ENCODE results near the gene PSEN1.

DNA sequence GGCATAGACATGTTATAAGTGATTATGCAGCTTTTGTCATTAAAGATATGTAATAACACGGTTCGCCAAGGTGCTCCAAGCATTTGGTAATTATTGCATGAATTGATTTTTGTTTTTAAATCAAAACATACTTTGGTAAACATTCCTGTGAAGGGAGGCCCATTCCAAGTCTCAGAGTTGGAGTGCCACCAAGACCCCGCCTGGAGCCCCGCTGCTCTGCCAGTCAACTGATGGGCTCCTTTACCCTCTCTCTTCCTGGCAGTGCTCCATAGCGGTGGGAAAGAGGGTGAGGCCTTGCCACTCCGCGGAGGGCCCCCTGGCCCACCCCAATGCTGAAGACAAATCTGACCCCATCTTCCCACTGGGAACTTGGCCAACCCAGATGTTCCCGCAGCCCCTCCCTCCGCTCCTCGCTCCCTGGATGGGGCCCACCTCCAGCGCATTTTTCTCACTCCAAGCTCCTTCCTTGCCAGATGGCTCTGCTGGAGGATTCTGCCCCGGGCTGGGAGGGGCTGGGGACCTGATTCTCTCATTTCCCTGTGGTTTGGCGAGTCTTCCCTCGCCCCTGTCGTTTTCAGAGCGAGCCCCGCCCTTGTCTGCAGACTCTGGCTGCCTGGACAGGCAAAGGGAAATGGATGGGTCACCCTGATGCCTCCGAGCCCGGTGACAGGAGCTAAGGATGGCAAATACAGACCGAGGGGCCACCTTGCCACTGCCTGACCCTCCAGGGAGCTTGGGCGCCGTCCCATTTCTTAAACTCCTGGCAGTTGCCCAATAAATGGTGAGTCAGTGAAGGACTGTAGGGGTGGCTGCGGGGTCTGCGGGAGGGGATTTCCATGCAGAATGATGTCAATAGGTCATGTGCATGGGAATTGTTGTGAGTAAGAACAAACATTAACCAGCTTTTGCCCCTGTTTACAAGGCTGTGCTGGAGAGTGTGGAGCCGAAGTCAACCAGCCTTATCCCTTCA lies 91.8 kb downstream of the PSEN1 start:
- TF ChIP-seq, protein P1, sequence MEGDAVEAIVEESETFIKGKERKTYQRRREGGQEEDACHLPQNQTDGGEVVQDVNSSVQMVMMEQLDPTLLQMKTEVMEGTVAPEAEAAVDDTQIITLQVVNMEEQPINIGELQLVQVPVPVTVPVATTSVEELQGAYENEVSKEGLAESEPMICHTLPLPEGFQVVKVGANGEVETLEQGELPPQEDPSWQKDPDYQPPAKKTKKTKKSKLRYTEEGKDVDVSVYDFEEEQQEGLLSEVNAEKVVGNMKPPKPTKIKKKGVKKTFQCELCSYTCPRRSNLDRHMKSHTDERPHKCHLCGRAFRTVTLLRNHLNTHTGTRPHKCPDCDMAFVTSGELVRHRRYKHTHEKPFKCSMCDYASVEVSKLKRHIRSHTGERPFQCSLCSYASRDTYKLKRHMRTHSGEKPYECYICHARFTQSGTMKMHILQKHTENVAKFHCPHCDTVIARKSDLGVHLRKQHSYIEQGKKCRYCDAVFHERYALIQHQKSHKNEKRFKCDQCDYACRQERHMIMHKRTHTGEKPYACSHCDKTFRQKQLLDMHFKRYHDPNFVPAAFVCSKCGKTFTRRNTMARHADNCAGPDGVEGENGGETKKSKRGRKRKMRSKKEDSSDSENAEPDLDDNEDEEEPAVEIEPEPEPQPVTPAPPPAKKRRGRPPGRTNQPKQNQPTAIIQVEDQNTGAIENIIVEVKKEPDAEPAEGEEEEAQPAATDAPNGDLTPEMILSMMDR (optimal IDR thresholded peaks at IDR 0.05 in 1 of 3, IDR thresholded peaks at IDR 0.05 in 1 of 3, conservative IDR thresholded peaks at IDR 0.05 in 1 of 3; ENCODE audit: extremely low read depth in 1 of 3, insufficient read depth in 2 of 3, low read length in 3 of 3), result no peak
- TF ChIP-seq EZH2 (IDR thresholded peaks at IDR 0.05; ENCODE audit: low read length), result no peak
